HFFc6 (cell line): Measurements from ENCODE around the gene MFNG. TPM values are rescaled to one million over a fixed set of nuclear protein-coding genes. Genes with fewer than 3 reads are reported as not detected.

Experiments used
- DNase-seq: peaks from one replicate; pipeline ENCODE4 v3.0.0-alpha.2; 2018
- H3K27ac Mint-ChIP-seq: 2 replicates; pipeline ENCODE4 v1.8.0; 2020; ENCODE audit warnings: mild to moderate bottlenecking, mixed read lengths
- H3K27me3 Mint-ChIP-seq: 2 replicates; pipeline ENCODE4 v1.8.0; 2021; ENCODE audit warnings: mild to moderate bottlenecking, moderate library complexity, mixed read lengths; ENCODE audit not compliant: insufficient read depth
- H3K36me3 Mint-ChIP-seq: 2 replicates; pipeline ENCODE4 v1.8.0; 2021; ENCODE audit warnings: low read depth, mixed read lengths
- H3K4me1 Mint-ChIP-seq: 2 replicates; pipeline ENCODE4 v1.8.0; 2020; ENCODE audit warnings: low read depth, mixed read lengths
- H3K4me3 Mint-ChIP-seq: 2 replicates; pipeline ENCODE4 v1.8.0; 2020; ENCODE audit warnings: mild to moderate bottlenecking, moderate library complexity, mixed read lengths
- H3K9me3 Mint-ChIP-seq: 2 replicates; pipeline ENCODE4 v1.8.0; 2020; ENCODE audit warnings: mild to moderate bottlenecking, mixed read lengths
- CTCF ChIP-seq: fragments of 200-600 bp; sonication (generic); IDR thresholded peaks from 2 replicates; pipeline ENCODE4 v1.5.0; 2021; ENCODE audit warnings: antibody characterized with exemption, mild to moderate bottlenecking
- total RNA-seq, 6 experiments: library from RNA; stranded (reverse); fragmentation: NEBNext Ultra II Directional; extraction: Animal tissue kit (Norgen Biotek cat#: 25700); gene quantifications; 2 replicates in 1 of 6; 3 replicates in 5 of 6; pipeline ENCODE4 v1.2.3, GENCODE V29; 2021

Gene MFNG
- total RNA-seq, 6 experiments from 2014 or later, result not detected

- Mint-ChIP-seq H3K4me3 (no peak overlapping the region), H3K27me3 (no peaks in the 10 kb centered on the region; the same call in 1 of the 2 replicates), H3K36me3 (peaks cover 4% of the 10 kb centered on the region; the same call in 1 of the 2 replicates), H3K9me3 (no peaks in the 10 kb centered on the region), H3K27ac (no peak overlapping the region), H3K4me1 (peaks cover 35% of the 10 kb centered on the region)
- no peak for TF ChIP-seq CTCF
- DNase-seq, result no peak
Measured at GRCh38 chr22:37499789-37500540, 13.8 kb upstream of the MFNG start.

GRCh38 chr22:37499027-37499707 is 13.0 kb upstream of the MFNG start:
- TF ChIP-seq CTCF, result no peak
- Mint-ChIP-seq H3K4me3 (no peak overlapping the region), H3K27ac (no peak overlapping the region), H3K36me3 (no peaks in the 10 kb centered on the region), H3K4me1 (peaks cover 35% of the 10 kb centered on the region), H3K9me3 (no peaks in the 10 kb centered on the region), H3K27me3 (no peaks in the 10 kb centered on the region; the same call in 1 of the 2 replicates)
- DNase-seq, result no peak

- Mint-ChIP-seq H3K27me3 (no peaks in the 10 kb centered on the region; the same call in 1 of the 2 replicates), H3K4me1 (peaks cover 40% of the 10 kb centered on the region), H3K9me3 (no peaks in the 10 kb centered on the region), H3K36me3 (no peaks in the 10 kb centered on the region), H3K27ac (no peak overlapping the region), H3K4me3 (no peak overlapping the region)
- TF ChIP-seq CTCF, result peak; percentile 69
- no peak for DNase-seq
Measured at GRCh38 chr22:37498289-37498909, 12.2 kb upstream of the MFNG start.

- TF ChIP-seq CTCF, result no peak
- no peaks in the 10 kb centered on the region; the same call in 1 of the 2 replicates for H3K27me3 Mint-ChIP-seq
- H3K4me1 Mint-ChIP-seq, result peaks cover 46% of the 10 kb centered on the region
- H3K36me3 Mint-ChIP-seq, result no peaks in the 10 kb centered on the region
- H3K4me3 Mint-ChIP-seq, result peak overlapping the region; percentile 44
- peak; percentile 93 for DNase-seq
- H3K27ac Mint-ChIP-seq, result peak overlapping the region; percentile 92
- H3K9me3 Mint-ChIP-seq, result no peaks in the 10 kb centered on the region
Measured at GRCh38 chr22:37497062-37497599, 10.9 kb upstream of the MFNG start.

- Mint-ChIP-seq H3K27me3 (no peaks in the 10 kb centered on the region; the same call in 1 of the 2 replicates), H3K4me3 (peak overlapping the region; percentile 44), H3K4me1 (peaks cover 41% of the 10 kb centered on the region), H3K9me3 (no peaks in the 10 kb centered on the region), H3K36me3 (no peaks in the 10 kb centered on the region), H3K27ac (peak overlapping the region; percentile 92)
- no peak for TF ChIP-seq CTCF
- peak; percentile 89 for DNase-seq
Measured at GRCh38 chr22:37496651-37497050, 10.5 kb upstream of the MFNG start.
